ENCODE data around the gene ZBED3.
A peak's percentile ranks its signal among the peaks of the same experiment; 100 is the strongest.
"Not testable (repeated sequence)": the region's sequence is repeated elsewhere in the genome, so short reads cannot be mapped to it uniquely, and the experiment has no call there.

ZBED3 gene

GRCh38 chr5:77086689-77087483 lies at the start of gene ZBED3:
ZBED3 (minus strand) TSS chr5:77087285; CDS start chr5:77077878, 9,407 bp downstream.
- DNase-seq = peak; percentile 63 to 77
- TF ChIP-seq GATA1 (IDR thresholded peaks at IDR 0.05; ENCODE audit: low read depth, low read length) (no peak), POLR2A (IDR thresholded peaks at IDR 0.05; ENCODE audit: low read length) (no peak)

GRCh38 chr5:77133061-77133758 lies 46.1 kb upstream of the ZBED3 start:
- no peak for TF ChIP-seq GATA1 (IDR thresholded peaks at IDR 0.05; ENCODE audit: low read depth, low read length)
- TF ChIP-seq POLR2A (IDR thresholded peaks at IDR 0.05; ENCODE audit: low read length) = no peak
- peak in 1 of 2 experiments; percentile 40 for DNase-seq

- no peak for DNase-seq
- TF ChIP-seq POLR2A (IDR thresholded peaks at IDR 0.05; ENCODE audit: low read length) (no peak), GATA1 (IDR thresholded peaks at IDR 0.05; ENCODE audit: low read depth, low read length) (no peak)
Measured at GRCh38 chr5:77131361-77131760, 44.3 kb upstream of the ZBED3 start.

GRCh38 chr5:77129391-77129990 lies 42.4 kb upstream of the ZBED3 start:
- peak; percentile 11 to 24 for DNase-seq
- no peak for TF ChIP-seq GATA1 (IDR thresholded peaks at IDR 0.05; ENCODE audit: low read depth, low read length)
- no peak for TF ChIP-seq POLR2A (IDR thresholded peaks at IDR 0.05; ENCODE audit: low read length)

GRCh38 chr5:77128411-77129061 lies 41.5 kb upstream of the ZBED3 start:
- TF ChIP-seq POLR2A (IDR thresholded peaks at IDR 0.05; ENCODE audit: low read length) (no peak), GATA1 (IDR thresholded peaks at IDR 0.05; ENCODE audit: low read depth, low read length) (no peak)
- DNase-seq = no peak

- TF ChIP-seq POLR2A (IDR thresholded peaks at IDR 0.05; ENCODE audit: low read length) (no peak), GATA1 (IDR thresholded peaks at IDR 0.05; ENCODE audit: low read depth, low read length) (no peak)
- no peak for DNase-seq
Measured at GRCh38 chr5:77123057-77123456, 36.0 kb upstream of the ZBED3 start.

GRCh38 chr5:77120706-77121105 lies 33.6 kb upstream of the ZBED3 start:
- TF ChIP-seq POLR2A (IDR thresholded peaks at IDR 0.05; ENCODE audit: low read length) = no peak
- no peak for TF ChIP-seq GATA1 (IDR thresholded peaks at IDR 0.05; ENCODE audit: low read depth, low read length)
- DNase-seq = no peak

- no peak for DNase-seq
- TF ChIP-seq GATA1 (IDR thresholded peaks at IDR 0.05; ENCODE audit: low read depth, low read length) (no peak), POLR2A (IDR thresholded peaks at IDR 0.05; ENCODE audit: low read length) (no peak)
Measured at GRCh38 chr5:77120086-77120485, 33.0 kb upstream of the ZBED3 start.

GRCh38 chr5:77117161-77117560 lies 30.1 kb upstream of the ZBED3 start:
- no peak for DNase-seq
- no peak for TF ChIP-seq POLR2A (IDR thresholded peaks at IDR 0.05; ENCODE audit: low read length)
- no peak for TF ChIP-seq GATA1 (IDR thresholded peaks at IDR 0.05; ENCODE audit: low read depth, low read length)

- DNase-seq = not testable (repeated sequence)
Measured at GRCh38 chr5:77107035-77107434, 19.9 kb upstream of the ZBED3 start.

- no peak for DNase-seq
Measured at GRCh38 chr5:77104813-77105212, 17.7 kb upstream of the ZBED3 start.

GRCh38 chr5:77103457-77103856 lies 16.4 kb upstream of the ZBED3 start:
- no peak for TF ChIP-seq GATA1 (IDR thresholded peaks at IDR 0.05; ENCODE audit: low read depth, low read length)
- TF ChIP-seq POLR2A (IDR thresholded peaks at IDR 0.05; ENCODE audit: low read length) = no peak
- DNase-seq = no peak

More at GRCh38 chr5:77104813-77105212, 17.7 kb upstream of the ZBED3 start:
- TF ChIP-seq POLR2A (IDR thresholded peaks at IDR 0.05; ENCODE audit: low read length) = no peak
- no peak for TF ChIP-seq GATA1 (IDR thresholded peaks at IDR 0.05; ENCODE audit: low read depth, low read length)

- TF ChIP-seq GATA1 (IDR thresholded peaks at IDR 0.05; ENCODE audit: low read depth, low read length) = no peak
- TF ChIP-seq POLR2A (IDR thresholded peaks at IDR 0.05; ENCODE audit: low read length) = no peak
- DNase-seq = no peak
Measured at GRCh38 chr5:77102549-77102948, 15.5 kb upstream of the ZBED3 start.

- DNase-seq = no peak
- TF ChIP-seq POLR2A (IDR thresholded peaks at IDR 0.05; ENCODE audit: low read length) = no peak
- TF ChIP-seq GATA1 (IDR thresholded peaks at IDR 0.05; ENCODE audit: low read depth, low read length) = no peak
Measured at GRCh38 chr5:77101298-77101697, 14.2 kb upstream of the ZBED3 start.
